Cardiac fibroblast (primary cell): ENCODE data around the gene SPRED3.

Experiments
- DNase-seq, 2 donors: peaks; one replicate each; pipeline versions ENCODE4 v3.0.0 to v3.0.0-alpha.2; 2010; ENCODE audit warnings: low read depth in 2 of 2
- H3K4me3 ChIP-seq, 2 donors: replicated peaks in 1 of 2; 1 replicate in 1 of 2; 2 replicates in 1 of 2; pipeline ENCODE4 v1.5.1; 2011; ENCODE audit warnings: low read depth in 2 of 2, low read length in 2 of 2, mild to moderate bottlenecking in 2 of 2, moderate library complexity in 1 of 2
- TF ChIP-seq, protein P1 (sequence below): IDR thresholded peaks from one replicate; pipeline ENCODE4 v1.5.1; 2011; ENCODE audit warnings: low read depth, mild to moderate bottlenecking, low read length, inconsistent platforms

The SPRED3 gene

GRCh38 chr19:38355728-38356725 lies 32.5 kb upstream of the SPRED3 start:
- H3K4me3 ChIP-seq = no peak overlapping the region
- DNase-seq = no peak
- TF ChIP-seq, protein P1, sequence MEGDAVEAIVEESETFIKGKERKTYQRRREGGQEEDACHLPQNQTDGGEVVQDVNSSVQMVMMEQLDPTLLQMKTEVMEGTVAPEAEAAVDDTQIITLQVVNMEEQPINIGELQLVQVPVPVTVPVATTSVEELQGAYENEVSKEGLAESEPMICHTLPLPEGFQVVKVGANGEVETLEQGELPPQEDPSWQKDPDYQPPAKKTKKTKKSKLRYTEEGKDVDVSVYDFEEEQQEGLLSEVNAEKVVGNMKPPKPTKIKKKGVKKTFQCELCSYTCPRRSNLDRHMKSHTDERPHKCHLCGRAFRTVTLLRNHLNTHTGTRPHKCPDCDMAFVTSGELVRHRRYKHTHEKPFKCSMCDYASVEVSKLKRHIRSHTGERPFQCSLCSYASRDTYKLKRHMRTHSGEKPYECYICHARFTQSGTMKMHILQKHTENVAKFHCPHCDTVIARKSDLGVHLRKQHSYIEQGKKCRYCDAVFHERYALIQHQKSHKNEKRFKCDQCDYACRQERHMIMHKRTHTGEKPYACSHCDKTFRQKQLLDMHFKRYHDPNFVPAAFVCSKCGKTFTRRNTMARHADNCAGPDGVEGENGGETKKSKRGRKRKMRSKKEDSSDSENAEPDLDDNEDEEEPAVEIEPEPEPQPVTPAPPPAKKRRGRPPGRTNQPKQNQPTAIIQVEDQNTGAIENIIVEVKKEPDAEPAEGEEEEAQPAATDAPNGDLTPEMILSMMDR = no peak

DNA sequence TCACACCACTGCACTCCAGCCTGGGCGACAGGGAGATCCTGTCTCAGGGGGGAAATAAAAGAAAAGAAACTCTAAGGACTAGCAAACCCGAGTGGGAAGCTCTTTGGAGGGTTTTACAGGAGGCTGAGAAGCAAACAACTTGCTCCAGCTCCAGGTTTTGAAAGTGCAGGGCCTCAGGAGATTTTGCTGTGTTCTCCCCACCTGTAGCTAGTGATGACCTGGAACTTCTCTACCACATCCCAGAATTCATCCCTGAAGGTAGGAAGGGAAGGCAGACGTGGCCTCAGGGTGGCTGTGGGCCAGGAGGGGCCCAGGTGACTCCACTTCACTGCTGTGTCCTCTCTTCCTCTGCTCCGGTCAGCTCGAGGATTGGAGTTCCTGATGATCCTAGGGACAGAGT lies 30.4 kb upstream of the SPRED3 start:
- H3K4me3 ChIP-seq = no peak overlapping the region
- TF ChIP-seq, protein P1 = no peak
- no peak for DNase-seq

- TF ChIP-seq, protein P1 = no peak
- no peak overlapping the region for H3K4me3 ChIP-seq
- no peak for DNase-seq
Measured at GRCh38 chr19:38359242-38360021, 29.1 kb upstream of the SPRED3 start.

GRCh38 chr19:38360351-38360750 lies 28.1 kb upstream of the SPRED3 start:
- no peak overlapping the region for H3K4me3 ChIP-seq
- TF ChIP-seq, protein P1 = no peak
- no peak for DNase-seq

GRCh38 chr19:38360839-38361631 lies 27.5 kb upstream of the SPRED3 start:
- H3K4me3 ChIP-seq = peak overlapping the region; percentile 62 to 71
- DNase-seq = no peak
- TF ChIP-seq, protein P1 = no peak

DNA sequence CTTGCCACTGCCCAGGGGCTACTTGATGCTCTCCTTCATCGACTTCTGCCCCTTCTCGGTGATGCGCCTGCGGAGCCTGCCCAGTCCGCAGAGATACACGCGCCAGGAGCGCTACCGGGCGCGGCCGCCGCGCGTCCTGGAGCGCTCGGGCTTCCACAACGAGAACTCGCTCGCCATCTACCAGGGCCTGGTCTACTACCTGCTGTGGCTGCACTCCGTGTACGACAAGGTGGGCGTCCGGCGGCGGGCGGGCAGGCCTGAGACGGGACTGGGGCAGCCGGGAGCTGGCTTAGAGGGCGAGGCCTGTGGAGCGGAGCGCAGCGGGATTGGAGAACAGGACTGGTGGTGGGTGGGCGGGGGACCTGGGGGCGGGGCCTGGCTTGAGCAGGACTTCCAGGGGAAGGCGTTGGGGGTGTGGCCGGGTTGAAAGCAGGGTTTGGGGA lies 26.8 kb upstream of the SPRED3 start:
- peak; percentile 71 to 72 for DNase-seq
- TF ChIP-seq, protein P1 = peak; percentile 35
- peak overlapping the region; percentile 62 to 71 for H3K4me3 ChIP-seq
